HG03139 (cell line): ENCODE data around the gene HP1BP3.
"Not testable (repeated sequence)": the region's sequence is repeated elsewhere in the genome, so short reads cannot be mapped to it uniquely, and the experiment has no call there.

Source experiments
- ATAC-seq: cut with Tn5 transposase; IDR thresholded peaks from one replicate; pipeline ENCODE4 v1.9.1; 2021; ENCODE audit not compliant: unreplicated experiment

HP1BP3 gene

DNA sequence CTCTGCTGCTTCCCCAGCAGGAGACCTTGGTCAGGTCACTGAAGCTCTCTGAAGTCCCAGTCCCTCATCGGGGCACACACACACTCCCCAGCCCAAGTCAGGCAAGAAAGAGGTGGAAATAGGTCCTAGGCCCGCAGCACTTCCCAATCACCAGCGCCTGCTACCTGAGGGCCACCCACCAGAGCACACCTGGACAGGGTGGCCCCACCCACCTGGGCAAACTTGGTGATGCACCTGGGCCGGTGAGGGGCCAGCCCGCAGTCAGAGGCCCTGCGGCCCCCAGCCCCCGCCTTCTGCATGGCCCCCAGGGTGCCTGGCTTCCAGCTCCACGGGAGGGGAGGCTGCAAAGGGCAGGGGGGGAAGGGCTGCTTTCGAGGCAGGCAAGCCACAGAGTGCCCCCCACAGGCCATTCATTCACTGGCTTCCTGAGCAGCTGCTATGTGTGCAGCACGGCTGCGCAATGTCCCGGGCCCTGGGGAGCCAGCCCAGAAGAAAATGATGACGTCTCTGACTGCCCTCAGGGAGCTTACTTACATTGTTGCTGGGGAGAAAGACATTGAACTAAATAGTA is 59.3 kb downstream of the HP1BP3 start:
- ATAC-seq: no peak

DNA sequence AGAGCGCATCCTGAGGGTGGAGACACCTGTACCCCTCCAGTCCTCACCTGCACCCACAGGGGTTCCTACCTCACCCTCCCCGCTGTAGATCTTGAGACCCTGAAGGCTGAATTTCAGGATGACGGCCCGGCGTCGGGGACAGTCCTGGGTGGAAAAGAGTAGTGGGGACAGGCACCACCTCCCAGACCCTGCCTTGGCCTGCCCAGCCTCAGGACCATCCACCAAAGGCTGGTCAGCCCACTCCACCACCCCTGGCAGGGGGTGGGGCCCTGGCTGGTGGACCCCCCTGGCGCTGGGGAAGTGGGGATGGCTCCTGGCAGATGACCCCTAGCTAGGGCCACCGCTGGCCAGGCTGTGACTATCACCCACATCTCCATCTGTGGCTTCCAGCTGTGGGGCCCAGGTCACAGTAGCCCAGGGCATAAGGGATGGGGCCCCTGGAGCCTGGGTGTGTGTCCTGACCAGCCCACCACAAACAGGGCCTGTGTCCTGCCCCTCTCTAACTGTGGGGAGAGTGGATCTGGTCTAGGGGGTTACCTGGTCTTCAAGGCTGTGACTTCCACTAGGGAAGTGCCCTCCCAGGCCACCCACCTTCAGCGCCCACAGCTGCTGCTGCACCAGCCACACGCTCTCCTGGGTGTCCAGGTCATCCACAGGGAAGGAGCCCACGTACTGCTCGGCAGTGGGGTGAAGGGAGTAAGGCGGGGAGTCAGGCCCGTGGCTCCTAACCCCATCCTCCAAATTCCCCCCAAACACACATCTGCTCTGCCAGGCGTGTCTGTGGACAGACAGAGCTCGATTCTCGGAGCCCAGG is 60.0 kb downstream of the HP1BP3 start:
- no peak for ATAC-seq

DNA sequence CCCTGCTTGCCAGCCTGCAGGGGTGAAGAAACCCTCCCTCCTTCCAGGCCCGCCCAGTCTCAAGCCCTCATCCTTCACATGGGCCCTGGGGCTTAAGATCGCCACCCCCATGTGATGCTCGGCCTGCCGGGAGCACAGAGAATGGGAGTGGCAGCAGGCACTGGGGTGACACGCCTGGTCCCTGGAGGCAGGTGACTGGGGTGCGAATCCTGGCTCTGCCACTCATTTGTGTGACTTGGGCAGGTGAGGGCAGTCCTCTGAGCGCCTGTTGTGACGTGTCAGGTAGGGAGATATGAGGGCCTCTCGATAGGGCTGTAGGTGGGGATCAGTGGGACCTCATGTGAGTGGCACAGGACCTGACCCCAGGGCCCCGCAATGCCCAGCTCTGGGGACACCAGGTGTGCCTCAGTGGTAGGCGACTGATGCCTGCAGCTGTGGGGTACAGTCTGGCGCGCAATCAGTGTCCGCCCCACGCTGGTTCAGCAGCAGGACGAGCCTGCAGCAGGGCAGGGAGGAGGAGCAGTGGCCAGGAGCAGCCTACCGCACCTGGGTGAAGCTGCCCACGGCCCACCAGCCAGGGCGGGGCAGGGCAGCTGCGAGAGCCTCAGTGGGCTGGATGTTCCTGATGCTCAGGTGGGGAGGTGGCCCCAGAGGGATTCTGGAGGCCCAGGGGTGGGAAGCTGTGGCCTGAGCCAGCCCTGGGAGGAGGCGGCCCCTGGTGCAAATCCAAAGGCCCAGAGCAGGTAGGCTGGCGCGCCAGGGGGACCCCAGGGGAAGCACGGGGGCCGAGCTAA is 60.8 kb downstream of the HP1BP3 start:
- no peak for ATAC-seq

DNA sequence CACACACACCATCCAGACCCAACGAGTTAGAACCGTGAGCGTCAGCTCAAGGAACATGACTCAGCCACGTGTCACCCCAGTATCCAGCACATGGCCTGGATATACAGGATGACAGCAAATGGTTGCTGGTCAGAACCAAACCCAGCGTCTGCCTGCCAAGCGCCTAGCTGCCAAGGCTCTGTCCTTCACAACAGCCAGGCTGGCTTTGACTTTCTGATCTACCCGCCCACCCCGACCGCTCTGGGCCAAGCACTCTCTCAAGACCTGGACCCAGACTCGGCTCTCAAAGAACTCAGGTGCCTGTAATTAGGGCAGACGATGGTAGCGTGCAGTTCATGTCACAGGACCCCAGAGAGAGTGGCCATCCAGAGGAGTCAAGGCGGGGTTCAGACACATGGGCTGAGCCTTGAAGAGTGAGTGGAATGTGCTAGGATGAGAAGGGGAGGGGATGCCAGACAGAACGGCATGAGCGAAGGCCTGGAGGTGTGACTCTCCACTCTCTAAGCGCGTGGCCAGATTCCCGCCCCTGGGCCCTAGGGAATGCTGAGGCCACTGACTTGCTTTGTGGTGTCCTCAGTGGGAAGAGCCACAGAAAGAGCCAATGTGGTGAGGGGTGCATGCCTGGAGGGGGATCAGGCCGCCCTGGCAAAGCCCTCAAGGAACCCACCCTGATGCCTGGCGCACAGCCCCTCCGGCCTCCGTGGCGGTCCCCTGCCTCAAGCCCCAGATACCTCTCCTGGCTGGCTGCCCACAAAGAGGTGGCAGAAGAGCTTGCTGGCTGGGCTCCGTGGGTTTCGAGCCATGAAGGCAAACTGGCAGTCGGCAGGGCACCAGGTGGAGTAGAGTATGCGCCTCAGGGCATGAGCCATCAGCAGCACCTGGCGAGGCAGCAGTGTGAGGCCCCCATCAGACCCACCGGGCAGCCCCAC is 61.7 kb downstream of the HP1BP3 start:
- ATAC-seq: no peak

DNA sequence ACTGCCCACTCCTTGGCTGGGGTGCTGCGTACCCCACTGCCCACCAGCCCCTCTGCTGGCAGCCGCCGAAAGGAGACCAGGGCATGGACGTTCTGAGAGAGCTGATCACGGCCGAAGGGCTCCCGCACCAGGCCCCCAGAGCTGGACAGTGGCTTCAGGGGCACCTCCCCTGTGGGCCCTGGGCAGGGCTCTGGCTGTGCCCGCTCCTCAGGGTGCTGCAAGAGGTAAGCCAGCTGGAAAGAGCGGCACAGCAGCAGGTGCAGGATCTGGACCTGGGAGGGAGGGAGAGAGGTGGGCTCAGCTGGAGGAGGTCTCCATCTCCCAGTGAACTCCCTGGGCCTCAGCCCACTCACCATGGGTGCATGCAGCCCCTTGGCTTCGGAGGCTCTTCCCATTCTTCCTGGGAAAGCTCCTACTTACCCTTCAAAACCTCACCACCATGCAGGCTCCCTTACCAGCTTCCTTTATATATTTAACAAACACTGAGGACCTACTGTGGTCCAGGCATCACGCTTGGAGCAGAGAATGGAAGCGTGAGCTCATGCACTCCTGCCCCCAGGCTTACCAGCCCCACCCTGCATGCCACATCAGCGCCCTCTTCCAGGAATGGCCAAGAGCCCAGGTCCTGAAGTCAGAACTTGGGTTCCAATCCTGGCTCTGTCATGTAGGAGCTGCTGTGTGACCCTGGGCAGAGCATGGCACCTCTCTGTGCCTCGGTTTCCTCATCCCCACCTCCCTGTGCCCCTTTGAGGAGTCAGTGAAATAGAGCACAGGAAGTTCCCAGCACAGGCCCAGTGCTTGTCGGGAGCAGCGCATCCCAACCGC is 62.5 kb downstream of the HP1BP3 start:
- no peak for ATAC-seq

DNA sequence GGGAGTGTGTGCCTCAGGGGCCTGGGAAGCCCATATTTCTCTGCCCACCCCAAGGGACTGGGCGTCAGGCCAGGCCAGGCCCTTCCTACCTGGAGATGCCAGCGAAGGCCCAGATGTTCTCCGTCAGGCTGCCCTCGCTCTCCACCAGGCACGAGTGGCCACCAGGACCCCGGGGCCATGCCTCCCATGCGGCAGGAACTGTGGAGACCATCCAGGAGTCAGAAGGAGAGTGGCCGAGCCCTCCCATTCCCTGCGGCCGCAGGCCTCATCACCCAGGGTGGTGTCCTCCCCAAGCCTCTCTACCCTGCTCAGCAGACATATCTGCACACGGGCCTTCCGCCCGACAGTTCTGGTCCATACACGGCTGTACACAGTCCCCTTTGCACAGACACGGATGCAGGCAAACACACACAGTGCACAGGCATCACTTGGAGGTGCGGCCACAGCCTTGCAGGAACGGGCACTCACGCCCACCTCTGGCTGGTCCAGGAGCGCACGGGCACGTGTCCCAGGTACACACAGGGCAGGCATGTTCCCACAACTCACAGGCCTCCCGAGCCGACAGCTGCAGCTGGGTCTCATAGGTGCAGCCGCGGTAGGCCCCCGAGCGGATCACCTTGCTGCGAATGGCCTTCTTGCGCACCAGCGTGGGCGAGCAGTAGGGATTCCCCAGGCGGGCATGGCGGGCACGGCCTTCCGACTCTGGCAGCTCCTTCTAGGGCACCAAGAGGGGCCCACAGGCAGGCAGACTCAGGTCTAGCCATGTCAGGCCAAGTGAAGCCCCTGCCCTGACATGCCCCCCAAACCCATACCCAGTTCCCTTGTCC is 63.4 kb downstream of the HP1BP3 start:
- ATAC-seq: no peak

DNA sequence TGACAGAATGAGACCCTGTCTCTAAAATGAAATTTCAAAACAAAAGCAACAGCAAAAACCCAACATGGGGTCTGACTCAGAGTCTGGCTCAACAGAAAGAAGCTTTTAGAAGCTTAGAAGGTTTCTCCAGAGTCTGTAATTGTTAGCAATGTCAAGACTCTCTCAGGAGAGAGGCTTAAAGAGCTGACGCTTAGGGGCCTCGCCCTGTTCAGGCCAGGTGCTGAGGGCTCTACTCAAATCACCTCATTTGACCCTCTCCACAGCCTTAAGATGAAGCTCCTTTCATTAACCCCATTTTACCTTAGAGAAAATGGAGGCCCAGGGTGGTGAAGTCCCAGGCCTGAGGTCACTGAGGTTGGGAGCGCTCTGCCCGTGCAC is 64.0 kb downstream of the HP1BP3 start:
- no peak for ATAC-seq

DNA sequence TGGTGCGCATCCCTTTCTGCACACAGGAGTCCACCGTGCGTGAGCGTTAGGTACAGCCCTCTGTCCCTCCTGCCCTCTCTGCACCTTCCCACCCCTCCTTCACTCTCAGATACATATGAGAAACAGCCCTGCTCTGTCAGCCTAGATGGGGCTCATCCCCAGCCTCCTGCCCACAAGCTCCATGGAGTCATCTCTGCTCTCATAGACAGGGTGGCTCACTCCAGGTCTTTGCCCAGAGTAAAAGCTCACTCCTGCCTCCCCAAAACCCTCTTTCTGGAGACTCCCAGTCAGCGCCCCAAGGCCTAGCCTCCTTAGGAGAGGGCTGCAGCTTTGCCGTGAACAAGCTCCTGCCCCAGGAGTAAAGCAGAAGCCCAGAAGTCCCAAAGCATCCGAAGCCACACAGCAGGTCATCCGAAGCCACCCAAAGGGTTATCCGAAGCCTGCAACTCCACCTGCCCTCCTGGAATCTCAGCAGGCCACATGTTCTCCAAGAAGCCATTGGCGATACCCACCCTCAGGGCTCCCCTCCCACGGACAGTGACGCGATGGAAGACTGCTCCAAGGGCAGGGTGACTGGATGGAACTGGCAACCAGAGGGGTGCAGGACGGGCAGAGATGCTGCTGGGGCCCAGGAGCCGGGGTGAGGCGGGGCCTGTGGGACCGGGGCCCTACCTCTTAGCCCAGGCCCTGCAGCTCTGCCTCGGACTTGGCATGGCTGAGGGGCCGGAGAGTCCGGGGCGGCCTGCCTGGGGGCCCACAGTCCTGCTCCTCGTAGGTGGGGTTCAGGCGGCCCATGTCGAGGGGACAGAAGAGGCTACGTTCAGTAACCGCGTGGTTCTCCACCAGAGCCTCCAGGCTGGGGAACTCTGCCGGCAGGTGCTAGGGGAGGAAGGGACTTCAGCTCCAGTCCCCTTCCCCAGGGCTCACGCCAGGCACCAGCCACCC is 65.7 kb downstream of the HP1BP3 start:
- no peak for ATAC-seq

DNA sequence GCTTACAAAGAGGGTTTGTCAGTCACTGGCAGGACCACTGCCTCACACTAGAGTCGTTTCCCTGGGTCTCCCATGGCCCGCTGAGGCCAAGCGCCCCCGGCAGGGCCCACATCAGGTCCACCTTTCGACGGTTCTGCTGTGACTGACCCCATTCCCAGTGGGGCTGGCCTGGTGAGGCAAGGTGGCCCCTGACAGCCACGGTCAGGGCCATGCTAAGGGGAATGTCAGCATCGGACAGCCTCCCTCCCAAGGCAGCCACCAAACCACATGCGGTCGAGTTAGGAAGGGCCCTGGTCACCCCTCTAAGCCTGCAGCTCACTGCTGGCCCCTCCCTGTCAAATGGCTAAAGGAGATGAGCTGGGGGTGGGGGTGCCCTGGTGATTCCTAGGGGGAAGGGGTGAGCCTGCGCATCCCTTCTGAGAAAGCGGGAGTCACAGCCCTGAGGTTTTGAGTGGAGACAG is 66.4 kb downstream of the HP1BP3 start:
- no peak for ATAC-seq

DNA sequence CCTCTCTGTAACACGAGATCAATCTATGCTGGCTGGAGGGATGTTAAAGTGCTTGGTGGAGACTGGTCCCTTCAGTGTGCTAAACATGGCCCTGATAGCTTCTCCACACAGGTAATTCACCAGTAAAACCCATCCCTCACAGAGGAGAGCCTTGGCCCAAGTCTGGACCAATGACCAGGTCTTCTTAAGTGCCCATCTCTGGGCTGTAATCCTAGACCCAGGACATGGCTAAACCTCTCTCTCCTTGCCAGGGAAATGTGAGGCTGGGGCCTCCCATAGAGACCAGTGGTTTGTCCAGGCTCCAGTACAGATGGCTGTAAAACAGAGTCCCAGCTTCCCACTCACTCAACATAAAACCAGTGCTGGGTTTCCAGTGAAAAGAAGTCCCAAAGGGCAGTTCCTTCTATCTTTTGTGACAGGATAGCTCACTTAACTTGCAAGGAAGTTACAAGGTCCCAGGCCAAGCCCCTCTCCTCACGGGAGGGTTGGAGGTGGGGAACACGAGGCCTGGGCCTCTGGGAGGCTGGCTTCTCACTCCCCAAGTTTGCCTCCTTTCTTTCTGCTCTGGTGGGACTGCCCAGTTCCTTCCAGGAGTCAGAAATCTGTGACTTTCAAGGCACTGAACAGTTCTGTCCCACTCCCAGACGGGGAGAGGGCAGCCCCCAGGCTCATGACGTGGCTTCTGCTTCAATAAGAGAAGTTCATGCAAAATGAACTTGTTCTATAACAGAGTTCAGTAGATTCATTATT is 67.1 kb downstream of the HP1BP3 start:
- ATAC-seq: no peak

DNA sequence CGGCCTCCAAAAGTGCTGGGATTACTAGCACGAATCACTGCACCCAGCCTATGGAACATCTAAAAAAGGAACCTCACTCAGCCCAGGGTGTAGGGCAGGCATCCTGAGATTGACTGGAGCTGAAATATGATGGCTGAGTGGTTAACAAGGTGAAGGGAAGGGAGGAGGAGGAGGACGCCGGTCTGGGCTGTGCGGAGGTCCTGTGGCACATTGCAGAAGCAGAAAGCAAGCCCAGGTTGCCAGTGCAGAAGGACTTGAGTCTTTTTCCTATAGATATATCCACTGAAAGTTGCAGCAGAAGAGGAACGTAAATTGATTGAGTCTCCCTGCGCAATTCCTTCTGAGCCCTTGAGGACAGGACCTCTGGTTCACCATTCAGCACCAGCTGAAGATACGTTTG is 67.8 kb downstream of the HP1BP3 start:
- no peak for ATAC-seq

DNA sequence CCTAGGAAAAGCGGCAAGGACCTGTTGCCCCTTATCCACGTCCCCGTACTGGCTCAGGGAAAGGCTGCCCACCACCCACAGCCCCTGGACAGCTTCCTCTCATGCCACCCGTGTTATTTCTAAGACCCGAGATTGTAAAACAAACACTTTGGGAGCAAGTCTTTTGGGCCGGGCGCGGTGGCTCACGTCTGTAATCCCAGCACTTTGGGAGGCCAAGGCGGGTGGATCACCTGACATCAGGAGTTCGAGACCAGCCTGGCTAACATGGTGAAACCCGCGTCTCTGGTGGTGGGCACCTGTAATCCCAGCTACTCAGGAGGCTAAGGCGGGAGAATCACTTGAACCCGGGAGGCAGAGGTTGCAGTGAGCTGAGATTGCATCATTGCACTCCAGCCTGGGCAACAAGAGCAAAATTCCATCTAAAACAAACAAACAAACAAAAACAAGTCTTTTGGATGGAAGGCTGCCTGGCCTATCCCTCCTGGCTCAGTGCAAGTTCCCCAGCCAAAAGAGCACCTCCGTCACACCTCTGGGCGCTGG is 68.7 kb downstream of the HP1BP3 start:
- ATAC-seq: not testable (repeated sequence)

DNA sequence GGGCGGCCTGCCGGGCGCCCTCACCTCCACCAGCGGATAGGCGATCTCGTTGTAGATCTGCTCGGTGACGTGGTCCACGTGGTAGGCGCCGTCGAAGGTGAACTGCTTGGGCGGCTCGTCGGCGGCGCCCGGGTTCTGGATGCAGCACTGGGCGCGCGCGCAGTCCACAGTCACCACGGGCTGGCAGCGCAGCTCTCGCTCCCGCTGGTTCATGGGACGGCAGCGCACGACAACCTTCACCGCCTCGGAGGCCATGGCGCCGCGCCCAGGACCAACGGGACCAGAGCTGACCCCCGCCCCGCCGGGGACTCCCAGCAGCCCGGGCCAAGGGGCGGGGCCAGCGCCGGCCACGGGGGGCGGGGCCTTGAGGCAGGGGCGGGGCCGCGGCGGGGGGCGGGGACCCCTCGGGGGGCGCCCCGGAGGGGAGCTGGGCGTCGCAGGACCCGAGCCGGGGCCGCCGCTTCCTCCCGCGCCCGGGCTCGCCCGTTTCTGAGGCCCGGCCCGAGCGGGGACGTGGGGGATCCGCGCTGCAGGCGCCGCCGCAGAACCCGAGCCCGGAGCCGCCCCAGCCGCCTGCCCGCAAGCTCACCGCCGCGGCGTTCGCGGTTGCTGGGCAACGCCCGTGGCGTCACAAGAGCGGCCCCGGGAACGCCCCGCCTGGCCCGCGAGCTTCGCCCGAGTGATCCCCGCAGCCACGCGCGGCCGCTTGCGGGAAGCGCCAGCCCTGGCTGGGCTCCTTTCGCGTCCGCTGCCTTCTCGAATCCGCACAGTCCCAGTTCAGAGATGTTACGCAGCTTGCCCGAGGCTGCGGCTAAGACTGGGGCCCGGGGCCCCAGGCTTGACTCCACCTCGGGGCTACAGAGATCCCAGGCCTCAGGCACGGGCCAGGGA is 69.4 kb downstream of the HP1BP3 start, which contains the start of gene KIF17:
Gene KIF17 (minus strand): TSS at position 556 of the 891 bp plus-strand sequence. CDS start 301 bp downstream, at position 255.
- ATAC-seq: no peak

DNA sequence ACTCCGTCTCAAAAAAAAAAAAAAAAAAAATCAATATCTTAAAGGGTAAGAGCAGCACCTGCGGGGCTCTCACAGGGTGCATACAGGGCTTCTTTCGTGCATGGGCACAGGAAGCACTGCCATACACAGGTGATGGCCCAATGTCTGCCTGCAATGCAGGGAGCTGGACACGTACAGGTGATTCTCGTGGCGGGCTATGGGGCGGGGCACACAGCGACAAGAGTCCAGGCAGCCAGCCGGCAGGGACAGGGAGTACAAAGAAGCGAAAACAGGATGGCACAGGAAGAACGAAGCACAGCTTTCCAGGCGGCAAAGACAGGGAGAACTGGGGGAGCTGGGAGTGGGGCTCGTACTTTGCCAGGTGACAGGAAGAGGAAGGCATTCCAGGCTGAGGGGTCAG is 70.9 kb downstream of the HP1BP3 start:
- ATAC-seq: no peak

DNA sequence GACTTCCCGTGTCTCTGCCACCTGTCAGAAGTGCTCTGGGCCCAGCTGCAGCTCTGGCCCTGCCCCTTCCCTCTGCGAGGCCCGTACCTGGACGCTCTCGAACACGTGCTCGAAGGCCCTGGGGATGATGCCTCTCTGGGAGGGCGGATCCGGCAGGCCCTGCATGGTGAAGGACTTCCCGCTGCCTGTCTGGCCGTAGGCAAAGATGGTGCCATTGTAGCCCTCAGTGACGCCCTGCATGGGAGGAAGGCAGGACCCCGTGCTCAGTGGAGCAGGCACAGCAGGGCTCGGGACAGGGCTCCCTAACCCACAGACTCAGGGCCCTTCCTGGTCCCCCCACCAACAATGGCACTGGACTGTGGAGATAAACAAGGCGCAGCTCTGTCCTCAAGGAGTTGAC is 71.7 kb downstream of the HP1BP3 start:
- no peak for ATAC-seq

DNA sequence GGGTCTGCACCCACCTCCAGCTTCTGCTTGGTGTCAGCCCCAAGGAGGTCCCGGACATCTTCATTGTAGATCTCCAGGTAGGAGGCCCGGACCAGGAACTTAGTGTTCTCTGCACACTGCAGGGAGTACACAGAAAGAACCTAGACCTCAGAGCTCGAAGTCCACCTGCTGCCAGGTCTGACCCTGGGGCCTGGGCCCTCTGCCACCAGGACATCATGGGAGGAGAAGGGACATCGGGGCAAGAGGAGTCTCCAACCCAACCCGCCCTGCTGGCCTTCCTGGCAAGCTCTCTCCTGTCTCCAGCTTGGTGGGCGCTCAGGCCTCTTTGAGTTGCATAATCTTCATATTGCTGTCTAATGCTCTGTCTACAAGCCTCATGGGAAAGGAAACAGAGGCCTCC is 73.7 kb downstream of the HP1BP3 start:
- no peak for ATAC-seq
